ENCODE data around the gene MAGEA1. TPM values are rescaled to one million over a fixed set of nuclear protein-coding genes. Genes with fewer than 3 reads are reported as not detected.
"Not testable (repeated sequence)": the region's sequence is repeated elsewhere in the genome, so short reads cannot be mapped to it uniquely, and the experiment has no call there.

MAGEA1 gene
- not detected for total RNA-seq
- long read RNA-seq: 0 reads

DNA sequence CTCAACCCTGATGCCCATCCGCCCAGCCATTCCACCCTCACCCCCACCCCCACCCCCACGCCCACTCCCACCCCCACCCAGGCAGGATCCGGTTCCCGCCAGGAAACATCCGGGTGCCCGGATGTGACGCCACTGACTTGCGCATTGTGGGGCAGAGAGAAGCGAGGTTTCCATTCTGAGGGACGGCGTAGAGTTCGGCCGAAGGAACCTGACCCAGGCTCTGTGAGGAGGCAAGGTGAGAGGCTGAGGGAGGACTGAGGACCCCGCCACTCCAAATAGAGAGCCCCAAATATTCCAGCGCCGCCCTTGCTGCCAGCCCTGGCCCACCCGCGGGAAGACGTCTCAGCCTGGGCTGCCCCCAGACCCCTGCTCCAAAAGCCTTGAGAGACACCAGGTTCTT lies at the start of gene MAGEA1:
Gene MAGEA1, plus strand, starts transcription at position 154 of the 400 bp plus-strand sequence. CDS start 3,106 bp downstream, outside the sequence.
- no peak for DNase-seq (ENCODE audit: low spot score)

DNA sequence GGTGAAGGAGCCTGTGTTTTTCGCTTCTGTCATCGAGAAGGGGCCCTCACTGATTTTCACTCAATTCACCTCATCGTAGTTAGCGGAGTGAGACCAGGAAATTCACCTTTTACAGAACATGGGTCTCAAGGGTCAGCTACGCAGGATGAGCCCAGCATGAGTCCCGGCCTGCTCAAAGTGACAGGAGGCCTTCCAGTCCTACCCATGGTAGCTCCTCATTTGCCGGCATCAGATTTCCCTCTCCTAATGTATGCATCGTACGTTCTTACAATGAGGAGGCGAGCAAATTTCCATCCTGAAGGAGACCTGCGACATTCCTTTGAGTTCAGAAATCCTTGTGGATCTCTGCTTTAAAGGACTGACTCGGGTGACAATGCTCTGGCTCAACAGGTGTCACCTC lies 46.2 kb upstream of the MAGEA1 start:
- DNase-seq (ENCODE audit: low spot score): not testable (repeated sequence)

- DNase-seq (ENCODE audit: low spot score): not testable (repeated sequence)
These were observed 40.0 kb upstream of the MAGEA1 start for GRCh38 chrX:153139074-153139473.

DNA sequence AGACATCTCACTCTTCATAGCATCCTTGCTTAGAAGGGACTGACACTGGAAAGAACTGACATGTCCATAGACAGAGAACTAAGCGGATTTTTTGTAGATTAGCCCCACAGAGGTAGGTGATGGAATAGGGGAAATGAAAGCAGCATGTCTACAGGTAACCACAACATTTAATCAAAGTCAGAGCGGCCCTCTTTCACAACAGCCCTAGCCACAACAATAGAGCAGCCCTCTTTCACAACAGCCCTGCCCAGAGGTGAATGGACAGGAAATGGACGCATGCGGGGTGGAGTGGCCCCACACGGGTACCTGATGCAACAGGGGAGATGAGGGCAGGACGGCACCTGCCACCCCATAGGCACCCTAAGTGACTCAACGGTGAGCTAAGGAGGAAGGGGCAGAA lies 32.8 kb upstream of the MAGEA1 start:
- DNase-seq (ENCODE audit: low spot score): not testable (repeated sequence)

- DNase-seq (ENCODE audit: low spot score): no peak
These were observed 25.6 kb upstream of the MAGEA1 start for GRCh38 chrX:153153516-153153915.

- no peak for DNase-seq (ENCODE audit: low spot score)
These were observed 21.6 kb upstream of the MAGEA1 start for GRCh38 chrX:153157450-153157849.

- DNase-seq (ENCODE audit: low spot score): no peak
These were observed 20.8 kb upstream of the MAGEA1 start for GRCh38 chrX:153158319-153158718.

DNA sequence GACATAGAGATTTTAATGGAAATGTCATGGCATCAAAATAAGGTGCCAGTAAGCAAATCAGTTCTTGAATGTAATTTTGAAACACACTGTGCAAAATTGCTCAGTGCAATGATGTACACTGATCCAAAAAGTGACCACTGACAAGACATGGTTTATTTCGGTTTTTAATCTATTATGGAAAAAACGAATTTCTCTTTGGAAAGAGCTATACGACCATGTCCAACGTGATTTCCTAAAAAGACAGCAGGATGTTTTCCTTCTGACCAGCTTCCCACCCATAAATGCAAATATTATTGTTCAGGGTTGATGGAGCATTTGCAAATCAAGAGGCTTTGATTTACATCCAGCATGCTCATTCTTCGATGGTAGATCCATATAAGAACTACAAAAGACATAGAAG lies 17.1 kb upstream of the MAGEA1 start:
- DNase-seq (ENCODE audit: low spot score): no peak

DNA sequence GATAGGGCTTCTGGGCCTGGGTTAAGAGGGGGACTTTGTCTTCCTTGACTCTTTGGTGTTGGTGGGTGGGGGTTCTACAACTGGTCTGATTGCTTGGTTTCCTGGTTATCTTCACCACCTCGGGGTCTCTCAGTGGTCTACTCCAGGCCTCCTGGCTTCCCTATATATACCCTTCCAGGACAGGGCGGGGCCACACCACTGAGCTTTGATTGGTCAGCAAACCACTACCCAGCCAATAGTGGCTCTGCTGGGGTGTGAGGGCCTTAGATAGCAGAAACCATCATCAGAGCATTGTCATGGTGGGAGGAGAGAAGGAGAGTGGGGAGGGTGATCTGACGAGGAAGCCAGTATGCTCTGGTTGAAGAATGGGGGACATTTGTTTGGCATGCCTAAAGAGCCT lies 14.4 kb upstream of the MAGEA1 start:
- DNase-seq (ENCODE audit: low spot score): no peak

DNA sequence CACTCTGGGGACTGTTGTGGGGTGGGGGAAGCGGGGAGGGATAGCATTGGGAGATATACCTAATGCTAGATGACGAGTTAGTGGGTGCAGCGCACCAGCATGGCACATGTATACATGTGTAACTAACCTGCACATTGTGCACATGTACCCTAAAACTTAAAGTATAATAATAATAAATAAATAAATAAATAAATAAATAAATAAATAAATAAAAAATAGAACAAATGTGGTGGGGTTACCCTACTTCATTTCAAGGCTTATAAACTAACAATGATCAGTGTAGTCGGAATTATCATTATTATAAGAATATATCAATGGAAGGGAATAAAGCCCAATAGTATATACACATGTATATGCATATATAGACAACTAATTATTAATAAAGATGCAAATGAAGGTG lies 10.7 kb upstream of the MAGEA1 start:
- not testable (repeated sequence) for DNase-seq (ENCODE audit: low spot score)

DNA sequence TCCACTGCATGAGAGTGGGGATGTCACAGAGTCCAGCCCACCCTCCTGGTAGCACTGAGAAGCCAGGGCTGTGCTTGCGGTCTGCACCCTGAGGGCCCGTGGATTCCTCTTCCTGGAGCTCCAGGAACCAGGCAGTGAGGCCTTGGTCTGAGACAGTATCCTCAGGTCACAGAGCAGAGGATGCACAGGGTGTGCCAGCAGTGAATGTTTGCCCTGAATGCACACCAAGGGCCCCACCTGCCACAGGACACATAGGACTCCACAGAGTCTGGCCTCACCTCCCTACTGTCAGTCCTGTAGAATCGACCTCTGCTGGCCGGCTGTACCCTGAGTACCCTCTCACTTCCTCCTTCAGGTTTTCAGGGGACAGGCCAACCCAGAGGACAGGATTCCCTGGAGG lies 2.7 kb downstream of the MAGEA1 start:
- DNase-seq (ENCODE audit: low spot score): no peak

GRCh38 chrX:153184787-153185186 lies 5.7 kb downstream of the MAGEA1 start:
- DNase-seq (ENCODE audit: low spot score): no peak

DNA sequence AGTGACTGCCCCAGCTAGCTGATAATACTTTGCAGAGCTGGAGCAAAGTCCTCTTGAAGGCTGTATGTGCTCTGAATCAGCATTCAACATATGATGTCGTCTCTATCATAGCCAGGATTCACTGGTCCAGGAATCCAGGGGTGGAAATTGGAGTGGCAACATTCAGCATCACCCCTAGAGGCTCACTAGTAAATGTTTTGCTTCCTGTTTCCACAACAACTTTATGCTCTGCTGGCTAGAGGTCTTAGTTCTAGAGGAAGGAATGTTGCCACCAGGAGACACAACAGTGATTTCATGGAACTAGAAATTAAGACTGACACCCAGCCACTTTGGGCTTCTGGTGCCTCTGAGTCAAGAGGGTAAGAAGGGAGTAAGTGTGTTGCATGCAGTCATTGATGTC lies 11.3 kb downstream of the MAGEA1 start:
- no peak for DNase-seq (ENCODE audit: low spot score)

GRCh38 chrX:153200462-153200861 lies 21.4 kb downstream of the MAGEA1 start:
- DNase-seq (ENCODE audit: low spot score): no peak

DNA sequence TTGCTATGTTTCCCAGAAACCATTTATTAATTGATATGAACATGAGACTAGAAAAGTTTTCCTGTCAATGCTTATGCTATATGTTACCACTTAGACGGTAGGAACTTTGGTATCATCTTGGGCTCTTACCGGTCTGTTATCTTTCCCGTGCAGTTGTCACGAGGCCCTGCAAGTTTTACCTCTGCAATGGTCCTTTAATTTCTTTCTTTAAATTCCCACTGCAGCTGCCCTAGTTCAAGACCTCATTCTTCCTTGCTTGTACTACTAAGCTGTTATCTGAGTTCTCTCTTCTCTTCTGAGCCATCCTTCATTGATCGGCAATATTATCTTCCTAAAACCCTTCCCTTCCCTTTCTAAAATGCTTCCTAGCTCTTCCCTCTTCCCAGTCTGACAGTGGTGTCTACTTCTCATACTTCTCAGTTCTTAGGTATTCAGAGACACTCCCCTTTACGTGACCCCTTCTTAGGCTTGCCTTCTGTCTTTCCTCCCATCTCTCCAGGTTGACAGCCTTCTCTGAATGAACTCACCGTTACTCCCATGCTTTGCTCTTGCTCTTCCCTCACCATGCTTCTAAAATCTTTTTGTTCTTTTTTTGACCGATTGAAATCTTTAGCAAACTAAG lies 27.5 kb downstream of the MAGEA1 start:
- DNase-seq (ENCODE audit: low spot score): no peak

DNA sequence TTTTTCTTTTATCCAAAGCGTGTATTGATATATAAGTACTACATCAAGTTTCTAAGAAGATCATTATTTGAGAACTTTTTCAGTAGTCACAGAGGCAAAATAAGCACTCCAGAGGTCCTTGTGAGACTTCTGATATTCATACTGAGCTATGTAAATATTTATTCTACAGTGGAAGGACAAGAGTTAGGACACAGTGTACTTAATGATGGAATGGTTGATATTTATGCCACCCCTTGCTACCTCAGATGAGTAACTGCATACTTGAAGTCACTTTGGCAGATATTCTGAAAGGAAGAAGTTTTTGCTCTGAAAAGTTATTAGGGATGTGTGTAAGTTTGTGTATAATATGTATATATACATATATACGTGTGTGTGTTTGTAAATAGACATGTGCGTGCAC lies 30.3 kb downstream of the MAGEA1 start:
- DNase-seq (ENCODE audit: low spot score): no peak

DNA sequence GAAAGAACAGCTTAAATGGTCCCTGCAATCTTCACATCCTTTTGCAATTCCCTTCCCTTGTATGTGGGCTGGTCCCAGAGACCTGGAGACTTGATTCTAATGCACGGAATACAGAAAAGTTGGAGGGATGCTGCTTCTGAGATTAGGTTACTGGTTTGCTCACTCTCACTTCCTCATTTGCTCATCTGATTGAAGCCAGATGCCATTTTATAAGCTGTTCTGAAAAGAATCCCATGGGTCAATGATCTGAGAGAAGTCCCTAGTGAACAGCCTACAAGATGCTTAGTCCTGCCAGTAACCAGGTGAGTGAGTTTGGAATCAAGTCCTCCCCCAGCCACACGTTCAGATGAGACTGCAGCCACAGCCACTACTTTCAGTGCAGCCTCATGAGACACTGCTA lies 35.9 kb downstream of the MAGEA1 start:
- DNase-seq (ENCODE audit: low spot score): no peak

- DNase-seq (ENCODE audit: low spot score): no peak
These were observed 37.8 kb downstream of the MAGEA1 start for GRCh38 chrX:153216926-153217325.

DNA sequence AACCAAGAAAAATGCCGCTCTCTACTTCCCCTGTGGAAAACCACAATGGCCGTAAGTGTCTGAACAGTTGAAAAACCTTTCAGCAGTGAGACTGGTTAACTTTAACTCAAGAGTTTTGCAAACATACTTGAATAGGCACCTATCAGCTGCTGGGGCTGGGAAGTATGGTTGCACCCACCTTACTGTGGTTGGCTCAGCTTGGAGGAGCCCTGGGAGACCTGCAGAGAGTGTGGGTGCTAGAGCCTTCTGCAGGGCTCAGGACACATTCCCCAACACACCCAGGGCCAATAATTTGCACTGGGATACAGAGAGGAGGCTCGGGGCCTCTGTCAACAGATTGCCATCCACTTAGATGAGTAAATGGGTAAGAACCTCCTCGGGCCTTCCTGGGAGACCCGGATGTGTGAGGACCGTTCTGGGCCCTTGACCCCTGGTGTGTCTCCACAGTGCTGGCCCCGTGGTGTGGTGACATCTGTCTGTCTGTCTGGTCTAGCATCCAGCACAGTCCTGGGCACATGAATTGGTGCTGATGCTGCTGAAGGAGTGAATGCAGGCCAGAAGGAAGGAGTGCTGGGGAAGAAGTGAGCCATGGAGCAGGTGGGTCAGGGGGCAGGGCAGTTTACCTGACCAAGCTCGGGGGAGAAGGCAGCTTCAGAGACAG lies 46.5 kb downstream of the MAGEA1 start:
- DNase-seq (ENCODE audit: low spot score): no peak

DNA sequence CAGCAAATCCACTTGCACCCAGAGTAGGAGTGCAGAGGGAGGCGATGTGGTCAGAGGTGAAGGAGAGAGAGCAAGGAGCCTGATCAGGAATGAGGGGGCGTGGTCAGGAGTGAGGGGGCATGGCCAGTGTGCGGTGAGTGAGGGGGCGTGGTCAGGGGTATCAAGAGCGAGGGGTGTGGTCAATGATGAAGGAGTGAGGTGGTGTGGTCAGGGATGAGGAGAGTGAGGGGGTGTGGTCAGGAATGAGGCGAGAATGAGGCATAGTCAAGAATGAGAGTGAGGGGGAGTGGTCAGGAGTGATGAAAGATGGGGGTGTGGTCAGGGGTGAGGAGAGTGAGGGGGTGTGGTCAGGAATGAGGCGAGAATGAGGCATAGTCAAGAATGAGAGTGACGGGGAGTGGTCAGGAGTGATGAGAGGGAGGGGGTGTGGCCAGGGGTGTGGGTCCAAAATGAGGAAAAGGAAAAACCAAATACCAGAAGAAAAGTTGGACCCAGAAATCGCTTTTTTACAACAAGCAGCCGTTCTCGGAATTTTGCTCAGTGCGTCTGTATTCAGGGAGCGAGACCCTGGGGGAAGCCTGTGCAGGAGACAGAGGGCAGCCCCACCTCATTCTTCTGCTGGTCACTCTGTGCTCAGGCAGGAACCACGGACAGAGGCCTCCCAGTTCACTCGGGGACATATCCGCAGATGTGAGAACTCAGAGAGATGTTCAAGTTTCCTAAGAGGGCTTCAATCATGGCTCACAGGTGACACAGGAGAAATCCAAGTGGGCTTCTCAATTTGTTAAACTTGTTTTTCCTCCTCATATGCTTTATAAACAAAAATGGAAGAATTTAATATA lies 47.5 kb downstream of the MAGEA1 start:
- DNase-seq (ENCODE audit: low spot score): no peak
